Left lung (tissue), 10 donors: ENCODE results near the gene GUK1. TPM values are rescaled to one million over a fixed set of nuclear protein-coding genes. Genes with fewer than 3 reads are reported as not detected.
"Not testable (repeated sequence)": the region's sequence is repeated elsewhere in the genome, so short reads cannot be mapped to it uniquely, and the experiment has no call there.

Experiments
- ATAC-seq: fragments of 200-7000 bp; cut with Tn5 transposase; one replicate; pipeline ENCODE4 v1.9.1; 2020; ENCODE audit warnings: moderate library complexity
- DNase-seq, 4 donors: peaks; one replicate each; pipeline ENCODE4 v3.0.0-alpha.2; 2013 to 2020
- H3K27ac ChIP-seq, 2 donors: fragments of 200-600 bp; sonication (generic) in 1 of 2; one replicate each; pipeline versions ENCODE4 v1.5.0 to v1.8.0; 2020 to 2021
- H3K27me3 ChIP-seq, 2 donors: fragments of 200-600 bp; sonication (generic) in 1 of 2; one replicate each; pipeline versions ENCODE4 v1.5.0 to v1.8.0; 2020 to 2021
- H3K36me3 ChIP-seq, 2 donors: fragments of 200-600 bp; sonication (generic) in 1 of 2; one replicate each; pipeline versions ENCODE4 v1.5.0 to v1.8.0; 2020 to 2021
- H3K4me1 ChIP-seq, 2 donors: fragments of 200-600 bp; one replicate each; pipeline ENCODE4 v1.8.0; 2021
- H3K4me3 ChIP-seq, 2 donors: fragments of 200-600 bp; sonication (generic) in 1 of 2; one replicate each; pipeline versions ENCODE4 v1.5.0 to v1.8.0; 2020 to 2021; ENCODE audit warnings: mild to moderate bottlenecking in 1 of 2
- H3K9me3 ChIP-seq, 2 donors: fragments of 200-600 bp; sonication (generic) in 1 of 2; one replicate each; pipeline versions ENCODE4 v1.5.0 to v1.8.0; 2020 to 2021
- intact Hi-C, 2 donors: fragments of 100-400 bp; cut with DNase I; formaldehyde crosslinking; loops; one replicate each; pipeline versions ENCODE4 v1.11.2 to v1.14.2; 2022
- polyA plus RNA-seq, 6 donors: library from polyadenylated mRNA; unstranded; fragments of 120-200 nt; gene quantifications; one replicate each; pipeline ENCODE4 v1.2.1, GENCODE V29; 2013; ENCODE audit not compliant: insufficient read length in 6 of 6
- total RNA-seq, 2 donors: library from RNA; stranded (reverse); fragmentation: NEBNext Ultra II Directional; extraction: Animal tissue kit (Norgen Biotek cat#: 25700); gene quantifications; one replicate each; pipeline ENCODE4 v1.2.1, GENCODE V29; 2021
- TF ChIP-seq, protein P1 (sequence below), 2 donors: fragments of 200-600 bp; sonication (generic) in 1 of 2; IDR thresholded peaks; one replicate each; pipeline versions ENCODE4 v1.5.0 to v1.8.0; 2021; ENCODE audit warnings: antibody characterized with exemption in 2 of 2
- donor health status: DM: no; HTN: yes; CAD: no.
- donor health status: DM: no; HTN: no; CAD: no.

The GUK1 gene
- total and polyA plus RNA-seq, 8 donors = 112 to 221 (median 153) TPM

DNA sequence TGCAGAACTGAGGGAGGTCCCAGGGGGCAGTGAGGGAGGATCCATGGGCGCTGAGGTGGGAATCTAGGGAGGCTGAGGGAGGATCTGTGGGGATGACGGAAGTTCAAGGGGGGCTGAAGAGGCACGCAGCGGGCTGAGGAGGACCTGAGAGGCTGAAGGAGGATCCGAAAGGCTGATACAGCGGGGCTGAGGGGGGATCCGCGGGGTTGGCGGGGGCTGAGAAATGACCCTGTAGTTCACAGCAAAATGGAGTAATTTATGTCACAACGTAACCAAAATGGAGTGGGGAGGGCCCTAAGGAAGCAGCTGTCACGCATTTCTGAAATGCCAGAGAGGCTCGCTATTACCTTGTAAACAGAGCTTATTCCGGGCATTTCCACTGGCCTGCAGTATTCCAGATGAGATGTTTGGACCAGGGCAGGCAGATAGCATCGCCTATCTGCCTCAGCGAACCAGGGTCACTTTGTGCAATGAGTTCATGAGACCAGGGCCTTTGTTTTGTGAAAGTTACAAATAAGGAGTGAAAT lies 30.1 kb upstream of the GUK1 start:
- ATAC-seq = peak; percentile 28
- intact Hi-C loops = no loop called here
- peaks cover 0 to 28% of the 10 kb centered on the region in 2 donors for H3K36me3 ChIP-seq

DNA sequence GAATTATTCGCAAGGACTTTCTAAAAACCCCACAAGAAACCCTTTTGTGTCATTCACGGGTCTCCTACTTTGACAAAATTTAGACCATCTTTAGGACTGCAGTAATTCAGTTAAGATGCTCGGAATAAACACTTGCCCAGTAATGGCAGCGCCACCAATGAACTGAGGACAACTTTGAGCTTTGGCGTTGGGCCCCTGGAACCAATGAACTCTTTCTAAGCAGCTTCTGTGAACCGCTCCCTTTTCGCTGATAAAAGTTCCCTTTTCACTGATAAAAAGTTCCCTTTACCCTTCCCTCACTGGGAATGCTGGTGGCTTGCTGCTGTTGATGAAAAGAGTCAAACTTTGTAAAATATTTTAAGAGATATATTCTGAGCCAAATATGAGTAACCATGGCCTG lies 29.5 kb upstream of the GUK1 start:
- intact Hi-C loops = no loop called here
- DNase-seq (no peak), ATAC-seq (no peak)
- TF ChIP-seq, protein P1, sequence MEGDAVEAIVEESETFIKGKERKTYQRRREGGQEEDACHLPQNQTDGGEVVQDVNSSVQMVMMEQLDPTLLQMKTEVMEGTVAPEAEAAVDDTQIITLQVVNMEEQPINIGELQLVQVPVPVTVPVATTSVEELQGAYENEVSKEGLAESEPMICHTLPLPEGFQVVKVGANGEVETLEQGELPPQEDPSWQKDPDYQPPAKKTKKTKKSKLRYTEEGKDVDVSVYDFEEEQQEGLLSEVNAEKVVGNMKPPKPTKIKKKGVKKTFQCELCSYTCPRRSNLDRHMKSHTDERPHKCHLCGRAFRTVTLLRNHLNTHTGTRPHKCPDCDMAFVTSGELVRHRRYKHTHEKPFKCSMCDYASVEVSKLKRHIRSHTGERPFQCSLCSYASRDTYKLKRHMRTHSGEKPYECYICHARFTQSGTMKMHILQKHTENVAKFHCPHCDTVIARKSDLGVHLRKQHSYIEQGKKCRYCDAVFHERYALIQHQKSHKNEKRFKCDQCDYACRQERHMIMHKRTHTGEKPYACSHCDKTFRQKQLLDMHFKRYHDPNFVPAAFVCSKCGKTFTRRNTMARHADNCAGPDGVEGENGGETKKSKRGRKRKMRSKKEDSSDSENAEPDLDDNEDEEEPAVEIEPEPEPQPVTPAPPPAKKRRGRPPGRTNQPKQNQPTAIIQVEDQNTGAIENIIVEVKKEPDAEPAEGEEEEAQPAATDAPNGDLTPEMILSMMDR (IDR thresholded peaks at IDR 0.05) = no peak
- Histone ChIP-seq H3K9me3 (no peaks in the 10 kb centered on the region), H3K4me1 (peaks cover 8 to 34% of the 10 kb centered on the region in 2 donors), H3K27ac (no peak overlapping the region), H3K4me3 (peak overlapping the region in 1 of 2 donors; percentile 92), H3K27me3 (no peaks in the 10 kb centered on the region), H3K36me3 (peaks cover 0 to 23% of the 10 kb centered on the region in 2 donors)

More for the DNA sequence above, 30.1 kb upstream of the GUK1 start:
- TF ChIP-seq, protein P1 (IDR thresholded peaks at IDR 0.05) = no peak
- Histone ChIP-seq H3K27me3 (no peaks in the 10 kb centered on the region), H3K4me1 (peaks cover 8 to 34% of the 10 kb centered on the region in 2 donors), H3K4me3 (peak overlapping the region; percentile 92 to 99), H3K9me3 (no peaks in the 10 kb centered on the region), H3K27ac (peak overlapping the region; percentile 82 to 88)
- DNase-seq = no peak

DNA sequence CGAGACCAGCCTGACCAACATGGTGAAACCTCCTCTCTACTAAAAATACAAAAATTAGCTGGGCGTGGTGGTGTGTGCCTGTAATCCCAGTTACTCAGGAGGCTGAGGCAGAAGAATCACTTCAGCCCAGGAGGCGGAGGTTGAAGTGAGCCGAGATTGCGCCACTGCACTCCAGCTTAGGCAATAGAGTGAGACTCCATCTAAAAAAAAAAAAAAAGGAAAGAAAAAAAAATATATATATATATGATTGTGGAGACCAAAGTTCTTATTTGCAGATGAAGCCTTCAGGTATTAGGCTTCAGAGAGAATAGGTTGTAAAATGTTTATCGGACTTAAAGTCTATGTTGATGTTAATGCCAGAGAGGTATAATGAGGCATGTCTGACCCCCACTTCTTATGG lies 28.8 kb upstream of the GUK1 start:
- H3K27ac ChIP-seq, DNase-seq, ATAC-seq, intact Hi-C loops, H3K4me3 ChIP-seq, H3K27me3 ChIP-seq, H3K9me3 ChIP-seq: not testable (repeated sequence)
- peaks cover 8 to 34% of the 10 kb centered on the region in 2 donors for H3K4me1 ChIP-seq
- H3K36me3 ChIP-seq = peaks cover 0 to 15% of the 10 kb centered on the region in 2 donors

DNA sequence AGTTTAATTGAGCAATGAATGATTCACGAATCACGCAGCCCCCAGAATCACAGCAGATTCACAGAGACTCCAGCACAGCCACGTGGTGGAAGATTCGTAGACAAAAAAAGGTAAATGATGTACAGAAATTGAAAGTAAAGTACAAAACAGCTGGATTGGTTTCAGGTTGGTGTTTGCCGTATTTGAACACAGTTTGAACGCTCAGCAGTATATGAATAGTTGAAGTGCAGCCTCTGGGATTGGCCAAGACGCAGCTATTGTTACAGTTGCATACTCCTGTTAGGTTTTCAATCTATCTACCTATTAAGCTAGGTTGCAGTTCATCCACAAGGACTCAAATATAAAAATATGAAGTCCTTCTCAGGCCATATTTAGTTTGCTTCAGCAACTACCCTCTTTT lies 27.9 kb upstream of the GUK1 start:
- no peak for ATAC-seq
- peaks cover 0 to 7% of the 10 kb centered on the region in 2 donors for H3K36me3 ChIP-seq
- TF ChIP-seq, protein P1 (IDR thresholded peaks at IDR 0.05) = no peak
- H3K27ac ChIP-seq = no peak overlapping the region
- H3K27me3 ChIP-seq = no peaks in the 10 kb centered on the region
- intact Hi-C loops = no loop called here
- H3K4me1 ChIP-seq = peaks cover 8 to 32% of the 10 kb centered on the region in 2 donors
- no peak overlapping the region for H3K4me3 ChIP-seq
- H3K9me3 ChIP-seq = no peaks in the 10 kb centered on the region
- no peak for DNase-seq

DNA sequence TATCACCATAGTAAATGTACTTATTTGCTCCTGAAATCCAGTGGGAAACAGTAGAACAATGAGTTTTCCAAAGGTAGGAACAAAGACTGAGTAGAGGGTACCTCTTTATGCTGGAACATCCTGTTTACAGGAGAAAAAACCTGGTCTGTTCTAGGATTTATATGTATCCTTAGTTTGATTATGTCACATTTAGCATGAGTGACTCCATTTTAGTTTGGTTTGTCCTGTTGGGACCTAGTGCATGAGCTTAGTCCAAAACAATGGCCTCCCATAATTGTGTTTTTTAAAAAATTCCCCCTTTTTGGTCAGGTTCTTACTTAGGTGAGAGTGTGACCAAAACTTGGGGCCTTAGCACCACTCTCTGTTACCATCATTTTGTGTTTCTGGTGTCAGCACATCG lies 27.5 kb upstream of the GUK1 start:
- no peak for DNase-seq
- Histone ChIP-seq H3K4me1 (peaks cover 8 to 29% of the 10 kb centered on the region in 2 donors), H3K27ac (no peak overlapping the region), H3K36me3 (peaks cover 0 to 2% of the 10 kb centered on the region in 2 donors), H3K9me3 (no peaks in the 10 kb centered on the region), H3K4me3 (no peak overlapping the region), H3K27me3 (no peaks in the 10 kb centered on the region)
- ATAC-seq = no peak
- intact Hi-C loops = no loop called here
- TF ChIP-seq, protein P1 (IDR thresholded peaks at IDR 0.05) = no peak

GRCh38 chr1:228114827-228115226 lies 25.3 kb upstream of the GUK1 start:
- H3K4me3 ChIP-seq = no peak overlapping the region
- DNase-seq (no peak), ATAC-seq (no peak)
- H3K36me3 ChIP-seq = no peaks in the 10 kb centered on the region
- TF ChIP-seq, protein P1 (IDR thresholded peaks at IDR 0.05) = no peak
- H3K27me3 ChIP-seq = no peaks in the 10 kb centered on the region
- peaks cover 0 to 15% of the 10 kb centered on the region in 2 donors for H3K4me1 ChIP-seq
- intact Hi-C loops = no loop called here
- no peak overlapping the region for H3K27ac ChIP-seq
- H3K9me3 ChIP-seq = no peaks in the 10 kb centered on the region
